ENCODE measurements around the gene SPATA3.
"Not testable (repeated sequence)": the region's sequence is repeated elsewhere in the genome, so short reads cannot be mapped to it uniquely, and the experiment has no call there.

SPATA3 gene

GRCh38 chr2:230995821-230996220, at the start of gene SPATA3:
SPATA3 (plus strand) TSS chr2:230996121; CDS start chr2:230996234, 113 bp downstream.
- no peak for DNase-seq

- no peak for DNase-seq
These were observed 49.3 kb upstream of the SPATA3 start for GRCh38 chr2:230946429-230947234.

DNA sequence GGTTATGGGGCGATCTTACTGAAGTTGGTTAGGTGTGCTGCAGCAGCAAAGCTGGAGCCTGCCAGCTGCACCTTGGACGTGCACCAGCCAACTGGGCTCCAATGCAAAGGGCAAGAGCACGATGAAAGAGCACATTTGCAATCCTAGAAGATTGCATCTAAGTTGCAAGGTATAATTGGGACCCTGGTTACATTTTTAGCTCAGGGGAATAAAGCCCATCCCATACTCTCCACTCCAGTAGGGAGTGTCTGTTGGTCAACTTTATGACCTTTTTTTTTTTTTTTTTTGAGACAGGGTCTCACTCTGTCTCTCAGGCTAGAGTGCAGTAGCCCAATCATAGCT, 48.7 kb upstream of the SPATA3 start:
- no peak for DNase-seq

- no peak for DNase-seq
These were observed 48.0 kb upstream of the SPATA3 start for GRCh38 chr2:230947908-230948365.

DNA sequence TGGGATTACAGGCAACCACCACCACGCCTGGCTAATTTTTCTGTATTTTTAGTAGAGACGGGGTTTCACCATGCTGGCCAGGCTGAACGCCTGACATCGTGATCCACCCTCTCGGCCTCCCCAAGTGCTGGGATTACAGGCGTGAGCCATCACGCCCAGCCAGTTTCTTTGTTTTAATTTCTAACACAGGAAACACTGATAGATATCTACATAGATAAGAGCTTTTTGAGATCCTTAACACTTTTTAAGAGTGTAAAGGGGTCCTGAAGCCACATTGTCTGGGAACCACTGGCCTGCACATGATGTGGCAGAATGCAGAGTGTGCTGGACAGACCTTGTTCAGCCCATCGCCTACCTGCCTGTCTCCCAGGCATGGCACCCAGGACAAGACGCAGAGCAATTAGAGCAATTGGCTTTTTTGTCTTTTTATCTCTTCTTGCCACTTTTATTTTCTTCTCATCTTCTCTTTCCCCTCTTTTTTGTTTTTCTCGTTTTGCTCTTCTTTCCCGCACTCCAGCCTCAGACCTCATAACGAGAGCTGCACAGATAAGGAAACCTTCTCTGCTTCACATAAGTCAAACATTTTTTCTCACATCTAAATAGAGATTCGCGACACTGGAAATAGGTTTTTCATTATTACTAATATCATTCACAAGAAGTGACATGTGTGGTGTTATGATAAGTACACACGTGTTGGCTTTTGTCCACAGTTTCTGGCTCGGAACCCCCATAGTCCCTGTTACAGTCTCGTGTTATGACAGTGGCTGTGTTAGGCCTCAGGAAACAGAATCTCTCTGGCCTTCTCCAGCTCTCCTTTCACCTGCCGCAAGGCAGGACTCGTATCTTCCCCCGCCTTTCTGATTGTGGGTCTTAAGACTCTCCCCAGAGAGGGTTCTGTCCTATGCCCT, 45.7 kb upstream of the SPATA3 start:
- DNase-seq = no peak

DNA sequence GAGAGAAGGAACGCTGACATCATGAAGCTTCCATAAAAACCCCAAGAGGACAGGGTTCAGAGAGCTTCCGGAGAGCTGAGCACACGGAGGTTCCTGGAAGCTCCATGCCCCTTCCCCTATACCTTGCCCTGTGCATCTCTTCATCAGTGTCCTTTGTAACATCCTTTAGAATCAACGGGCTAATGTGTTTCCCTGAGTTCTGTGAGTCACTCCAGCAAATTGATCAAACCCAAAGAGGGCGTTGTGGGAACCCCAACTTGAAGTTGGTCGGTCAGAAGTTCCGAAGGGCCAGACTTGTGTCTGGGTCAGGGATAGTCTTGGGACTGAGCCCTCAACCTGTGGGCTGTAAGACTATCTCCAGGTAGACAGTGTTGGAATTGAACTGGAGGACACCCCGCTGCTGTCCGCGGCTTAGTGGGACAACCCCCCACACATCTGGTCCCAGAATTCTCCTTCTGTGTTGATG, 45.0 kb upstream of the SPATA3 start:
- DNase-seq = no peak

DNA sequence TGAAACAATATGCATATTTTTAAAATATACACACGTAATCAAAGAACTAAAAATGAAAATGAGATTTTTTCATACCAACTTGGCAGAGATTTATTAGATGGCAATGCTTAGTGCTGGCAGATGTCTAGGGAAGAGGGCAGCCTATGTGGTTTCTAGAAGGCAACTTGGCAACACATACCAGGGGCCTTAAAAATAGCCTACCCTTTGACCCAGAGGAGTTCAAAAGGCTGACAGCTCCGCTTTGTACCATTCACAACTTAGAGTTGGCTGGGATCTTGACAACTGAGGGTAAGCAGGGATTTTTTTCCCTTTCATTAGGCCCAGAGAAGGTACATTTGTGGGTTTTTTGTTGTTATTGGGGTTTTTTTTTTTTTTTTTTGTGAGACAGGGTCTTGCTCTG, 44.5 kb upstream of the SPATA3 start:
- DNase-seq = no peak

DNA sequence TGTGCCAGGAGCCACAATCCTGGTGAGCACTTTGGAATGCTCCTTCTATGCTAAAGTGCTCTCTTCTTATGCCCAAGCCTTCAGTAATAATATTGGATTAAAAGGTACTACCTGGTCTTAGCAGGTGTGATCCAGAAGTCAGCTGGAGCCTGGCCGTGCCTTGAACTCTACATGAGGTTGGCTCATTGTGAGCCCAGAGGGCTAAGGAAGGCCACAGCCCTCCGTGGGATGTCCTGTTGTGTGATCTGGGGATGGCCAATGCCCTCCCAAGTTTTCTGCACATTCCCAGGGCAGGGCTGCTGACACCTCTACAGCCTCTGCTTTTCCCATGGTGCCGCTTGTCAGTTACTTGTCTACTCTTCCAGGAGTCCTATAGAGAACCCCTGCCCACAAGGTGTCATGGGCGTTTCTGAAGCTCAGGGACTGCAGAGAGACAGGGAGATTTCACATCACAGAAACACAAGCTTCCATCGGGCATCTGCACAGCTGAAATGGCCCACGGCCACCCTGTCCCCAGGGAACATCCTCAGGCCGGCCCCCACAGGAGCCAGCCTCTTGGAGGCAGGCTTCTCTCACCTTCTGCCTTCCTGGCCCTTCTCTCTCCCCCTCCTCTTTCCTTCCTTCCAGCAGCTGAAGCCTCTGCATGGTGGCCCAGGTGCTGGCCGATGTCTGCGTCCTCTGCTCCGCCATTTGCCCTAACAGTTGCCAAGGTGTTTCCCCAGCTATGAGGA, 43.5 kb upstream of the SPATA3 start:
- no peak for DNase-seq

DNA sequence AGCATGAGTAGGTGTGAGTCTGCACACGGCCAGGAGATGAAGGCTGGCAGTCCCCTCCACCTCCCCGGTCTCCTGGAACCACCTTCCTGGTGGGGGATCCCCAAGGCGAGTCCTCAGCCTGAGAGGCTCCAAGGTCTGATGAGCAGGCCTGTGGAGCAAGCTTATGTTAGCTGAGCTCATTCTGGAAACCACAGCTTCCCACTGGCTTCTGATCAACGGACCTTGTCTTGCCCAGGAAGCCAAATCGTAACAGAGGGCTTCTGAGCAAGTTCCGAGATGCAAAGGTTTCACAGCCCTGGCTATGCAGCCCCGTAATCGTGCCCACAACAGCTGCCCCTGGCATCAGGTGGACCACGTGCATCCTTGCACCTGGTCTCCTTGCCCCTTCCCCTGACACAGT, 42.1 kb upstream of the SPATA3 start:
- no peak for DNase-seq

GRCh38 chr2:230954746-230955145, 41.2 kb upstream of the SPATA3 start:
- no peak for DNase-seq

DNA sequence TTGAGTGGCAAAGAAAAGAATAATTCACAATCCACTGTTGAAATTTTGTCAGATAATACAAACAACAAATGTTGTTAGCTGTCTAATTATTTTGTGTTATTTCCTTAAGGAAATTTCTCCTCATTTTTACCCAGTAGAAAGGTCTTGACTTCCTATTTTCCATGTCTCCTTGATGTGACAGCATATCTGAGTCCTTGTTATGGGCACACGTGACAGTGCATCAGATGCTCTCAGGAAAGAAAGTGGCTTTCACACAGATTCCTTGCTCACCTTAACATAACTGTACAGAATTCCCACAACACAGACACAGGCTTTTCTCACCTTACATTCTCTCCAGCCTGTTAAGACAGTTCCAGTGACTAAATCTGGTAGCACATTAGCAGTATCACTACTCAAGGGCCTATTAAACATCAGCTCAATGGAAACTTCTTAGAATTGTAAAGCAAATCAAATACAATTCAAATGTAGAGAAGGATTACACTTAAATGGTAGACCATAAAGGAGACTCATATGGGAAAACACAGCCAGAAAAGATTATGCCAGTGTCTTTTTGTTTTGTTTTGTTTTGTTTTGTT, 40.7 kb upstream of the SPATA3 start:
- no peak for DNase-seq

GRCh38 chr2:230956827-230957755, 38.8 kb upstream of the SPATA3 start:
- no peak for DNase-seq

DNA sequence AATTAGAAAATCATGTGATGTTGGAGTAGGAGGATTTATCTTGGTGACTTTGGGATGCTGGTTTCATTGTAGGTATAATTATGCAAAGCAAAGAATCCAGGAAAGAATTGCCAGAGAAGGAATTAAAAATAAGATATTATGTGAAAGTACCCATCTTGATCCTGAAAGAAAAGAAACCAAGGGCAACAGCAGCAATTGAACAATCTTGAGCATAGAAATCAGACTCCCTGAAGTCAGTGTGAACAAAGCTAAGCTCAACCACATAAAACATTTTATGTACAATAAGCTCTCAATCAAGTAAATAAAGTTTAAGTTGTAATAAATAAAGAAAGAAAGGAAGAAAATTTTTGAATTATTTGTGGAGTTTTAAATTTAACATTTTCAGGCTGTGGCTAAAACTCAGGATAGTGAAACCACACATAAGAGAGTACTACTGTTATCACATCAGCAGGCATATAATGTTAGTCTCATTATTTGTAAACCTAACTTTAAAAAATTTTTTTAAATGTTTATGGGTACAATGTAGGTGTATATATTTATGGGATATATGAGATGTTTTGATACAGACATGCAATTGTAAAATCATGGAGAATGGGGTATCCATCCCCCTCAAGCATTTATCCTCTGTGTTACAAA, 38.0 kb upstream of the SPATA3 start:
- no peak for DNase-seq

- no peak for DNase-seq
These were observed 36.8 kb upstream of the SPATA3 start for GRCh38 chr2:230958820-230959756.

GRCh38 chr2:230960026-230960425, 35.9 kb upstream of the SPATA3 start:
- no peak for DNase-seq

- DNase-seq = no peak
These were observed 34.8 kb upstream of the SPATA3 start for GRCh38 chr2:230961091-230961491.

DNA sequence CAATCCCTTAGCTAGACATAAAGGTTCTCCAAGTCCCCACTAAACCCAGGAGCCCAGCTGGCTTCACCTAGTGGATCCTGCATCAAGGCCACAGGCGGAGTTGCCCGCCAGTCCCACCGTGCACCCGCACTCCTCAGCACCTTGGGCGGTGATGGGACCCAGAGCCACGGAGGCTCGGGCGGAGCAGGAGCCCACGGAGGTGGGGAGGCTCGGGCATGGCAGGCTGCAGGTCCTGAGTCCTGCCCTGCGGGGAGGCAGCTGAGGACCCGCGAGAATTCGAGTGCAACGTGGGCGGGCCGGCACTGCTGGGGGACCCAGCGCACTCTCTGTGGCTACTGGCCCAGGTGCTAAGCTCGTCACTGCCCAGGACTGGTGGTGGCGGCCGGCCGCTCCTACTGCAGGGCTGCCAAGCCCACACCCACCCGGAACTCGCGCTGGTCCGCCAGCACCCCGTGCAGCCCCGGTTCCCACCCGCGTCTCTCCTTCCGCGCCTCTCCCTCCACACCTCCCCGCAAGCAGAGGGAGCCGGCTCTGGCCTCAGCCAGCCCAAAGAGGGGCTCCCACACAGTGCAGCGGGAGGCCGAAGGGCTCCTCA, 31.7 kb upstream of the SPATA3 start:
- no peak for DNase-seq

GRCh38 chr2:230967113-230967512, 28.8 kb upstream of the SPATA3 start:
- DNase-seq = no peak

DNA sequence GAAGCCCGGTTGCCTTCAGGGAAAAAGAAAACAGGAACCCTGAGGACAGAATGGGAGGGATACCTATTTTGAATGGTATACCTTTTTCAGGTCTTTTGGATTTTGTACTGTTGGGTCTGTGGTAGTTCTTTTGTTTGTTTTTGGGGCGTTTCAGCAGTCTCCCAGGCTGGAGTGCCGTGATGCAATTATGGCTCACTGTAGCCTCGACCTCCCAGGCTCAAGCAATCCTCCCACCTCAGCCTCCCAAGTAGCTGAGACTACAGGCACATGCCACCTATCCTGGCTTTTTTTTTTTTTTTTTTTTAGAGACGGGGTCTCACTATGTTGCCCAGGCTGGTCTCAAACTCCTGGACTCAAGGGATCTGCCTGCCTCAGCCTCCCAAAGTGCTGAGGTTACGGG, 27.6 kb upstream of the SPATA3 start:
- DNase-seq = not testable (repeated sequence)
